ENCODE results near the gene PAX5.

PAX5 gene

DNA sequence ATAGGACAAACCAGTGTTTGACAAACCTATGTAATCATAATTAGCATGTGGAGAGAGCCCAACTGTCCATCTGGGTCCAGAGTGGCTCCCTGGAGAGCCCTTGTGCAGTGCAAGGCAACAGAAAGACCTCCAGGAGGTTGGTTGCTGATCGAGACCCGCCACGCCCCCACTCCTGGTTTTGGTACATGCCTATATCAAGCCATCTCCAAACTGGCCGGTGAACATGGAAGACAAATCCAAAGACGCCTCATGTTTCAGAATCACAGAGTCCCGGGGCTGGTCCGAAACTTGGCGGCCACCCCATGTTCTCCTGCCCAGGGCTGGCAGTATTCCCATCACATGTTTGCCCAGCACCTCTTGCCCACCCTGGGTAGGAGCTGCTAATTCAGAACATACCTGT is 140.2 kb downstream of the PAX5 start:
- H3K36me3 ChIP-seq (ENCODE audit: insufficient read depth, insufficient read length, low read length): no peaks in the 10 kb centered on the region
- H3K4me1 ChIP-seq (ENCODE audit: insufficient read depth, insufficient read length): peaks cover 7% of the 10 kb centered on the region
- TF ChIP-seq SUZ12 (IDR thresholded peaks at IDR 0.05; ENCODE audit: extremely low read depth, insufficient read depth, insufficient read length) (no peak), ZNF274 (IDR thresholded peaks at IDR 0.05; ENCODE audit: low read depth, low read length) (no peak), YY1 (IDR thresholded peaks at IDR 0.05; ENCODE audit: insufficient read depth, insufficient read length) (no peak)
- H3K9ac ChIP-seq (ENCODE audit: insufficient read length, low read depth): no peak overlapping the region
- H3K9me3 ChIP-seq (ENCODE audit: insufficient read depth, low read length): no peaks in the 10 kb centered on the region
- no peak overlapping the region for H3K4me3 ChIP-seq (ENCODE audit: insufficient read length, low read depth)
- peaks cover 2% of the 10 kb centered on the region for H3K27me3 ChIP-seq (ENCODE audit: insufficient read depth, insufficient read length)
- DNase-seq (ENCODE audit: low read depth, low spot score): no peak

GRCh38 chr9:36893184-36893583 is 140.9 kb downstream of the PAX5 start:
- H3K36me3 ChIP-seq (ENCODE audit: insufficient read depth, insufficient read length, low read length): no peaks in the 10 kb centered on the region
- no peak overlapping the region for H3K9ac ChIP-seq (ENCODE audit: insufficient read length, low read depth)
- no peak for DNase-seq (ENCODE audit: low read depth, low spot score)
- H3K9me3 ChIP-seq (ENCODE audit: insufficient read depth, low read length): no peaks in the 10 kb centered on the region
- no peak overlapping the region for H3K4me3 ChIP-seq (ENCODE audit: insufficient read length, low read depth)
- H3K27me3 ChIP-seq (ENCODE audit: insufficient read depth, insufficient read length): peaks cover 2% of the 10 kb centered on the region
- TF ChIP-seq YY1 (IDR thresholded peaks at IDR 0.05; ENCODE audit: insufficient read depth, insufficient read length) (no peak), SUZ12 (IDR thresholded peaks at IDR 0.05; ENCODE audit: extremely low read depth, insufficient read depth, insufficient read length) (no peak)
- H3K4me1 ChIP-seq (ENCODE audit: insufficient read depth, insufficient read length): peaks cover 7% of the 10 kb centered on the region

- Histone ChIP-seq H3K4me3 (ENCODE audit: insufficient read length, low read depth) (no peak overlapping the region), H3K9ac (ENCODE audit: insufficient read length, low read depth) (no peak overlapping the region), H3K36me3 (ENCODE audit: insufficient read depth, insufficient read length, low read length) (no peaks in the 10 kb centered on the region), H3K4me1 (ENCODE audit: insufficient read depth, insufficient read length) (peaks cover 7% of the 10 kb centered on the region), H3K9me3 (ENCODE audit: insufficient read depth, low read length) (no peaks in the 10 kb centered on the region), H3K27me3 (ENCODE audit: insufficient read depth, insufficient read length) (peaks cover 2% of the 10 kb centered on the region)
- no peak for DNase-seq (ENCODE audit: low read depth, low spot score)
- TF ChIP-seq SUZ12 (IDR thresholded peaks at IDR 0.05; ENCODE audit: extremely low read depth, insufficient read depth, insufficient read length) (no peak), ZNF274 (IDR thresholded peaks at IDR 0.05; ENCODE audit: low read depth, low read length) (no peak), YY1 (IDR thresholded peaks at IDR 0.05; ENCODE audit: insufficient read depth, insufficient read length) (no peak)
Observed at GRCh38 chr9:36892279-36892678, 141.8 kb downstream of the PAX5 start.

DNA sequence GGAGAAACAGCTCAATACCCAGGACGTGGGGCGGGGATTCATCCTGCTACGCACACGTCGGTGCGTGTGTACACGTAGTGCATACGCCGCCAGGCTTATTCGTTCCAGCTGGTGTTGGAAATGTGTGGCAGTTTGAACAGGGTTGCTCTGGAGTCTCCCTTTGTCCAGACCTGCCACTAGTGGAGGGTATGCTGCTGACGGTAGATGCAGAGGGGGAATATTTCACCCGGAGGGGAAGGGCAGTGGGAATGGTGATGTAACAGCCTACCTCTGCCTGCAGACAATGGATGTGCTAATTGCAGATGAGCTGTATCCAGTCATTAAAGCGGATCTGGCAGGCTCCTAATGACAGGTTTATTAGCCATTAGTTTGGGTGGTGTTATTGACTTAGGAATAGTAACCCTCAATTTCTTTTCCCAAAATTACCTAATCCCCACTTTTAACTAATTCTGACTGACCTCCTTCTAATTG is 142.7 kb downstream of the PAX5 start:
- no peaks in the 10 kb centered on the region for H3K36me3 ChIP-seq (ENCODE audit: insufficient read depth, insufficient read length, low read length)

DNA sequence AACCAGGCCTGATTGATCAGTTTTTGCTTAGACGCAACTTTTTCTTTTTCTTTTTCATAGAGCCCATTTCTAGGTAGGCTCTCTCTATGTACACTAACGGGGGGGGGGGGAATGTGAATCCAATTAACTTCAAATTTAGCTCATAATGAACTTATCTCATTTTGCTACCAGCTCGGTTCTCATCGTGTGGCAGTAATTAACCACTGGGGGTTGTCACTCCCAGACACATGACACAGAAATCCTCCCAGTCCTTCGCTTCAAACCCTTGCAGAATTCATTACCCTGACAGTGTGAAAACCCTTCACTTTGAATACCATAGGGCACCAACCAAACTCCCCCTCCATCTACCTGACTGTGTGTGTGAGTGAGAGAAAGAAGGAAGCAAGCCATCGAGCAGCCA is 144.2 kb downstream of the PAX5 start:
- H3K4me3 ChIP-seq (ENCODE audit: insufficient read length, low read depth): no peak overlapping the region
- TF ChIP-seq ZNF274 (IDR thresholded peaks at IDR 0.05; ENCODE audit: low read depth, low read length) (no peak), SUZ12 (IDR thresholded peaks at IDR 0.05; ENCODE audit: extremely low read depth, insufficient read depth, insufficient read length) (no peak), YY1 (IDR thresholded peaks at IDR 0.05; ENCODE audit: insufficient read depth, insufficient read length) (no peak)
- no peaks in the 10 kb centered on the region for H3K27me3 ChIP-seq (ENCODE audit: insufficient read depth, insufficient read length)
- no peaks in the 10 kb centered on the region for H3K9me3 ChIP-seq (ENCODE audit: insufficient read depth, low read length)
- H3K9ac ChIP-seq (ENCODE audit: insufficient read length, low read depth): no peak overlapping the region
- DNase-seq (ENCODE audit: low read depth, low spot score): no peak
- no peaks in the 10 kb centered on the region for H3K36me3 ChIP-seq (ENCODE audit: insufficient read depth, insufficient read length, low read length)
- H3K4me1 ChIP-seq (ENCODE audit: insufficient read depth, insufficient read length): peaks cover 7% of the 10 kb centered on the region

More for the DNA sequence above, 142.7 kb downstream of the PAX5 start:
- no peaks in the 10 kb centered on the region for H3K9me3 ChIP-seq (ENCODE audit: insufficient read depth, low read length)
- H3K9ac ChIP-seq (ENCODE audit: insufficient read length, low read depth): no peak overlapping the region
- peaks cover 2% of the 10 kb centered on the region for H3K27me3 ChIP-seq (ENCODE audit: insufficient read depth, insufficient read length)
- peaks cover 7% of the 10 kb centered on the region for H3K4me1 ChIP-seq (ENCODE audit: insufficient read depth, insufficient read length)
- no peak for TF ChIP-seq ZNF274 (IDR thresholded peaks at IDR 0.05; ENCODE audit: low read depth, low read length)
- no peak for TF ChIP-seq SUZ12 (IDR thresholded peaks at IDR 0.05; ENCODE audit: extremely low read depth, insufficient read depth, insufficient read length)
- no peak for TF ChIP-seq YY1 (IDR thresholded peaks at IDR 0.05; ENCODE audit: insufficient read depth, insufficient read length)
- no peak overlapping the region for H3K4me3 ChIP-seq (ENCODE audit: insufficient read length, low read depth)
- DNase-seq (ENCODE audit: low read depth, low spot score): no peak

GRCh38 chr9:36888551-36888950 is 145.5 kb downstream of the PAX5 start:
- no peaks in the 10 kb centered on the region for H3K9me3 ChIP-seq (ENCODE audit: insufficient read depth, low read length)
- no peaks in the 10 kb centered on the region for H3K36me3 ChIP-seq (ENCODE audit: insufficient read depth, insufficient read length, low read length)
- no peak for TF ChIP-seq YY1 (IDR thresholded peaks at IDR 0.05; ENCODE audit: insufficient read depth, insufficient read length)
- no peak overlapping the region for H3K4me3 ChIP-seq (ENCODE audit: insufficient read length, low read depth)
- DNase-seq (ENCODE audit: low read depth, low spot score): no peak
- H3K4me1 ChIP-seq (ENCODE audit: insufficient read depth, insufficient read length): peaks cover 7% of the 10 kb centered on the region
- H3K9ac ChIP-seq (ENCODE audit: insufficient read length, low read depth): no peak overlapping the region
- no peaks in the 10 kb centered on the region for H3K27me3 ChIP-seq (ENCODE audit: insufficient read depth, insufficient read length)

DNA sequence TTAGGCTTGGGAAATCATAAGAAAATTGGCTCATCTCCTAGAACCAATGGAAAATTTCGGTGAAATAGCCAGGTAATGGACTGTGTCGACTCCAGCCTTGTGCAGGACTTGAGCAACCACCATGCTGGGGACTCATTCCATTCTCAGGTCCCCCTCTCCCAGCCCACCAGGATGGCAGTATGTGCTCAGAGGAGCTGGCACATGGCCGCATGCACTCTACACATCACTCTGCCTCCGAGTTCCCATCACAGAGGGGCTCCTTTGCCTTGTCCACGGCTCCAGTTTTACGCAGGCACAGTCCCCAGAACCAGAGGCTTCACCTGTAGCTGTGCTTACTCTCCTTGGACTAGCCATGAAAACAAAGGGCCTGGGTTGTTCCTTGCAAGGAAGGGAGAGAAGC is 149.3 kb downstream of the PAX5 start:
- H3K9me3 ChIP-seq (ENCODE audit: insufficient read depth, low read length): no peaks in the 10 kb centered on the region
- H3K9ac ChIP-seq (ENCODE audit: insufficient read length, low read depth): no peak overlapping the region
- DNase-seq (ENCODE audit: low read depth, low spot score): no peak
- TF ChIP-seq ZNF274 (IDR thresholded peaks at IDR 0.05; ENCODE audit: low read depth, low read length) (no peak), YY1 (IDR thresholded peaks at IDR 0.05; ENCODE audit: insufficient read depth, insufficient read length) (no peak)
- no peaks in the 10 kb centered on the region for H3K4me1 ChIP-seq (ENCODE audit: insufficient read depth, insufficient read length)
- no peaks in the 10 kb centered on the region for H3K36me3 ChIP-seq (ENCODE audit: insufficient read depth, insufficient read length, low read length)
- H3K27me3 ChIP-seq (ENCODE audit: insufficient read depth, insufficient read length): no peaks in the 10 kb centered on the region
- H3K4me3 ChIP-seq (ENCODE audit: insufficient read length, low read depth): no peak overlapping the region

GRCh38 chr9:36882594-36882993 is 151.5 kb downstream of the PAX5 start:
- no peaks in the 10 kb centered on the region for H3K4me1 ChIP-seq (ENCODE audit: insufficient read depth, insufficient read length)
- no peaks in the 10 kb centered on the region for H3K9me3 ChIP-seq (ENCODE audit: insufficient read depth, low read length)
- H3K9ac ChIP-seq (ENCODE audit: insufficient read length, low read depth): no peak overlapping the region
- no peak for DNase-seq (ENCODE audit: low read depth, low spot score)
- TF ChIP-seq YY1 (IDR thresholded peaks at IDR 0.05; ENCODE audit: insufficient read depth, insufficient read length): no peak
- TF ChIP-seq SUZ12 (IDR thresholded peaks at IDR 0.05; ENCODE audit: extremely low read depth, insufficient read depth, insufficient read length): no peak
- TF ChIP-seq ZNF274 (IDR thresholded peaks at IDR 0.05; ENCODE audit: low read depth, low read length): no peak
- no peaks in the 10 kb centered on the region for H3K36me3 ChIP-seq (ENCODE audit: insufficient read depth, insufficient read length, low read length)
- no peaks in the 10 kb centered on the region for H3K27me3 ChIP-seq (ENCODE audit: insufficient read depth, insufficient read length)
- H3K4me3 ChIP-seq (ENCODE audit: insufficient read length, low read depth): no peak overlapping the region

Measured in NT2/D1 (cell line).